Lower leg skin (tissue), 4 donors: Measurements from ENCODE around the gene CALHM5. TPM values are rescaled to one million over a fixed set of nuclear protein-coding genes. Genes with fewer than 3 reads are reported as not detected.

ENCODE experiments used
- DNase-seq, 2 donors: peaks; one replicate each; pipeline ENCODE4 v3.0.0-alpha.2; 2019; ENCODE audit warnings: low spot score in 2 of 2
- H3K4me3 ChIP-seq: fragments of 200-600 bp; sonication (generic); 2 replicates; pipeline ENCODE4 v1.5.1; 2017; ENCODE audit warnings: mild to moderate bottlenecking, low read depth; ENCODE audit not compliant: poor library complexity, severe bottlenecking
- POLR2A ChIP-seq, 2 donors: fragments of 450-650 bp; IDR thresholded peaks; one replicate each; pipeline ENCODE4 v1.6.1; 2016 to 2017; ENCODE audit warnings: antibody characterized with exemption in 2 of 2, mild to moderate bottlenecking in 1 of 2, moderate library complexity in 1 of 2
- WGBS, 2 donors: methylation state at CpG; one replicate each; pipeline ENCODE4 v1.1.5; 2018; 5-methylcytosine and 5-hydroxymethylcytosine counted together
- intact Hi-C: fragments of 100-400 bp; cut with DNase I; formaldehyde crosslinking; loops from one replicate; pipeline ENCODE4 v1.15.0; 2023; ENCODE audit warnings: low total_unique reads
- total RNA-seq, 4 donors: library from RNA; depleted of rRNA; stranded (reverse); fragments of >200 nt; gene quantifications; one replicate each; pipeline ENCODE4 v1.1.0, GENCODE V29; 2016
- TF ChIP-seq, protein P1 (sequence below), 3 donors: fragments of 450-650 bp; IDR thresholded peaks; one replicate each; pipeline ENCODE4 v1.5.1; 2016; ENCODE audit warnings: antibody characterized with exemption in 3 of 3, mild to moderate bottlenecking in 3 of 3, moderate library complexity in 2 of 3

The CALHM5 gene
- total RNA-seq, 4 donors from 2014 or later: 0.34 to 3.9 (median 1.7) TPM

- DNase-seq: no peak
- H3K4me3 ChIP-seq: no peak overlapping the region
- intact Hi-C loops: no loop called here
- TF ChIP-seq, protein P1, sequence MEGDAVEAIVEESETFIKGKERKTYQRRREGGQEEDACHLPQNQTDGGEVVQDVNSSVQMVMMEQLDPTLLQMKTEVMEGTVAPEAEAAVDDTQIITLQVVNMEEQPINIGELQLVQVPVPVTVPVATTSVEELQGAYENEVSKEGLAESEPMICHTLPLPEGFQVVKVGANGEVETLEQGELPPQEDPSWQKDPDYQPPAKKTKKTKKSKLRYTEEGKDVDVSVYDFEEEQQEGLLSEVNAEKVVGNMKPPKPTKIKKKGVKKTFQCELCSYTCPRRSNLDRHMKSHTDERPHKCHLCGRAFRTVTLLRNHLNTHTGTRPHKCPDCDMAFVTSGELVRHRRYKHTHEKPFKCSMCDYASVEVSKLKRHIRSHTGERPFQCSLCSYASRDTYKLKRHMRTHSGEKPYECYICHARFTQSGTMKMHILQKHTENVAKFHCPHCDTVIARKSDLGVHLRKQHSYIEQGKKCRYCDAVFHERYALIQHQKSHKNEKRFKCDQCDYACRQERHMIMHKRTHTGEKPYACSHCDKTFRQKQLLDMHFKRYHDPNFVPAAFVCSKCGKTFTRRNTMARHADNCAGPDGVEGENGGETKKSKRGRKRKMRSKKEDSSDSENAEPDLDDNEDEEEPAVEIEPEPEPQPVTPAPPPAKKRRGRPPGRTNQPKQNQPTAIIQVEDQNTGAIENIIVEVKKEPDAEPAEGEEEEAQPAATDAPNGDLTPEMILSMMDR (IDR thresholded peaks at IDR 0.05): no peak
- no peak for TF ChIP-seq POLR2A (IDR thresholded peaks at IDR 0.05)
These were observed 56.7 kb downstream of the CALHM5 start for GRCh38 chr6:116568111-116568510.

GRCh38 chr6:116568821-116569755, 57.6 kb downstream of the CALHM5 start:
- DNase-seq: no peak
- no peak for TF ChIP-seq POLR2A (IDR thresholded peaks at IDR 0.05)
- TF ChIP-seq, protein P1 (IDR thresholded peaks at IDR 0.05): no peak
- intact Hi-C loops: no loop called here
- 58 to 63% methylated on average over 7 of the region's 7 CpGs for WGBS, 2 donors
- H3K4me3 ChIP-seq: no peak overlapping the region

- peak within 1 kb of the TSS; percentile 73 for H3K4me3 ChIP-seq
- TF ChIP-seq, protein P1 (IDR thresholded peaks at IDR 0.05): peak in 1 of 3 donors; percentile 81
- TF ChIP-seq POLR2A (IDR thresholded peaks at IDR 0.05): no peak
- peak; percentile 97 to 99 for DNase-seq
- WGBS, 2 donors: 1% methylated on average over 37 to 44 of the region's 62 CpGs
- intact Hi-C loops: no loop called here
These were observed 59.6 kb downstream of the CALHM5 start, which contains the start of gene RWDD1 for GRCh38 chr6:116570856-116571682. Gene RWDD1 (plus strand): TSS chr6:116571504. CDS start chr6:116571583, 79 bp downstream.

DNA sequence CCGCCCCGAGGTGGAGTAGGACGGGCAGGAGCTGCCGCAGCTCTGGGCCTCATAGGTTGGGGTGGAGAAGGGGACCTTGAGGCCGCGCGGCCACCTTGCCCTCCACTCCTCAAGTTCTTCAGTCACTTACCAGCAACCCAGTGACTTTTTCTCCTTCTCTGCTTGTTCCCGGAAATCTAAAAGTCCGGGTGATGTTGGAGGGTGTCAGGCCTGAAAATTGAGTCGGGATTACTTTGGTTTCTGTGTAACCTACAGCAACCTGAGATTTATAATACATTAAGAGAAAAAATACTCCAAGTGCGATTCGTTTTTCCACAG, 60.2 kb downstream of the CALHM5 start:
- H3K4me3 ChIP-seq: peak overlapping the region; percentile 69
- DNase-seq: no peak
- TF ChIP-seq POLR2A (IDR thresholded peaks at IDR 0.05): no peak
- TF ChIP-seq, protein P1 (IDR thresholded peaks at IDR 0.05): no peak
- intact Hi-C loops: no loop called here
- 0 to 1% methylated on average over 12 of the region's 12 CpGs for WGBS, 2 donors

DNA sequence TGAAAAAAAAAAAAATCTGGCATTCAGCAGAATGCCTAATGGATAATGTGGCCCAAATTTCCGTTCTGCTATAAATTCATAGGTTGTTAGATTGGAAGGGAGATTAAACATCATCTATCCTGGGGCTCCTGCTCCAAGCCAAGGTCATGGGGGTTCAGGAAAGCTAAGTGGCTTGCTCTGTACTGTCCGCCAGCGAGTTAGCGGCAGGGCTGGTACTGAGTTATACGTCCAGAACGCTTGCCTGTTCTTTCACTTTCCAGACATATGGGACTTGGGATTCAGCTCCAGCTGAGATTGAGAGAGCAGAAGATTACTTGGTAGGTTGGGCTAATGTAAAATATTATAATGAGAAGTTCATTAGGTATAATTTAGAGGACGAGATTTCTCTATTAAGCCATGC, 60.7 kb downstream of the CALHM5 start:
- intact Hi-C loops: no loop called here
- DNase-seq: no peak
- peak overlapping the region; percentile 69 for H3K4me3 ChIP-seq
- TF ChIP-seq, protein P1 (IDR thresholded peaks at IDR 0.05): no peak
- 2 to 3% methylated on average over 7 of the region's 7 CpGs for WGBS, 2 donors

Other genes with a start within 250 kb of the CALHM5 start
- gene TSPYL1, start 231.7 kb upstream of the CALHM5 start, total RNA-seq: 10 to 100 TPM; 57.2 to 75.3 (median 65.6) TPM
- 10 to 100 TPM; 29.0 to 50.4 (median 38.7) TPM for gene DSE, start 140.7 kb upstream of the CALHM5 start, total RNA-seq
- gene CALHM6, start 50.3 kb upstream of the CALHM5 start, total RNA-seq: 1 to 10 TPM in 2 of 4 donors, under 1 TPM in 1, not detected in 1; 0.65 to 3.3 (median 2.6) TPM
- not detected for gene TRAPPC3L, start 34.0 kb downstream of the CALHM5 start, total RNA-seq
- 1 to 10 TPM in 1 of 4 donors, not detected in 3; 4.5 TPM for gene CALHM4, start 42.1 kb downstream of the CALHM5 start, total RNA-seq
- 10 to 100 TPM; 21.9 to 37.1 (median 30.5) TPM for gene RWDD1, start 59.9 kb downstream of the CALHM5 start, total RNA-seq
- under 1 TPM in 3 of 4 donors, not detected in 1; 0.19 to 0.68 (median 0.34) TPM for gene RSPH4A, start 104.8 kb downstream of the CALHM5 start, total RNA-seq
- 10 to 100 TPM in 2 of 4 donors, 1 to 10 TPM in 2; 5.8 to 10.5 (median 8.7) TPM for gene ZUP1, start 157.1 kb downstream of the CALHM5 start, total RNA-seq
- 10 to 100 TPM in 1 of 4 donors, 1 to 10 TPM in 3; 6.3 to 22.2 (median 8.9) TPM for gene KPNA5, start 169.6 kb downstream of the CALHM5 start, total RNA-seq